ENCODE results near the gene CEP63.

The CEP63 gene

DNA sequence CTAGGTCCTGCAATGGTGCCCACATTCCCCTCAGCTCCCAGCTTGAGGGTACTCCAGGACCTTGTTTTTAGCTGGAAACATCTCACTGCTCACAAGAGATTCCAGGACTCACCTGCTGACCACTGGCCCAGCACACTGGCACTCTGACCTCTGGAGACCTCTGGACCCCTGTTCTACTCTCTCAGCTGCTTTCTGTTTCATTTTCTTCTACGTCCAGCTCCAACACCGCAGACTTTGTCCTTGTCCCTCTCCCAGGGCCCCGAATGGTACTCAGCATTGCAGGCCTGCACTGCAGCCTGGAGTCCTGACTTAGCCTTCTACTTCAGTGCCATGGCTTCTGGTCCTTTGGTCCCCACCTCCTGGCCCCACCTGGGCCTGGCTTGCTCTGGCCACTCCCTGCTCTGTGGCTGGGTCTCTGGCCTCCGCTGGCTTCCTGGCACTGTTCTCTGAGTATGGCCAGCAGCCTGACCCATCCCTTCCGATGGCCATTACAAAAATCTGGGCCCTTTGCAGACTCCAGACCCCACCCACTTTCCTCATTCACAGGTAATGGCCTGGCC lies 137.0 kb downstream of the CEP63 start:
- H3K4me3 ChIP-seq (ENCODE audit: low read length), result no peak overlapping the region
- TF ChIP-seq, protein P1, sequence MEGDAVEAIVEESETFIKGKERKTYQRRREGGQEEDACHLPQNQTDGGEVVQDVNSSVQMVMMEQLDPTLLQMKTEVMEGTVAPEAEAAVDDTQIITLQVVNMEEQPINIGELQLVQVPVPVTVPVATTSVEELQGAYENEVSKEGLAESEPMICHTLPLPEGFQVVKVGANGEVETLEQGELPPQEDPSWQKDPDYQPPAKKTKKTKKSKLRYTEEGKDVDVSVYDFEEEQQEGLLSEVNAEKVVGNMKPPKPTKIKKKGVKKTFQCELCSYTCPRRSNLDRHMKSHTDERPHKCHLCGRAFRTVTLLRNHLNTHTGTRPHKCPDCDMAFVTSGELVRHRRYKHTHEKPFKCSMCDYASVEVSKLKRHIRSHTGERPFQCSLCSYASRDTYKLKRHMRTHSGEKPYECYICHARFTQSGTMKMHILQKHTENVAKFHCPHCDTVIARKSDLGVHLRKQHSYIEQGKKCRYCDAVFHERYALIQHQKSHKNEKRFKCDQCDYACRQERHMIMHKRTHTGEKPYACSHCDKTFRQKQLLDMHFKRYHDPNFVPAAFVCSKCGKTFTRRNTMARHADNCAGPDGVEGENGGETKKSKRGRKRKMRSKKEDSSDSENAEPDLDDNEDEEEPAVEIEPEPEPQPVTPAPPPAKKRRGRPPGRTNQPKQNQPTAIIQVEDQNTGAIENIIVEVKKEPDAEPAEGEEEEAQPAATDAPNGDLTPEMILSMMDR (conservative IDR thresholded peaks at IDR 0.05; ENCODE audit: low read depth, low read length), result no peak
- no peak for DNase-seq (ENCODE audit: low read depth)

DNA sequence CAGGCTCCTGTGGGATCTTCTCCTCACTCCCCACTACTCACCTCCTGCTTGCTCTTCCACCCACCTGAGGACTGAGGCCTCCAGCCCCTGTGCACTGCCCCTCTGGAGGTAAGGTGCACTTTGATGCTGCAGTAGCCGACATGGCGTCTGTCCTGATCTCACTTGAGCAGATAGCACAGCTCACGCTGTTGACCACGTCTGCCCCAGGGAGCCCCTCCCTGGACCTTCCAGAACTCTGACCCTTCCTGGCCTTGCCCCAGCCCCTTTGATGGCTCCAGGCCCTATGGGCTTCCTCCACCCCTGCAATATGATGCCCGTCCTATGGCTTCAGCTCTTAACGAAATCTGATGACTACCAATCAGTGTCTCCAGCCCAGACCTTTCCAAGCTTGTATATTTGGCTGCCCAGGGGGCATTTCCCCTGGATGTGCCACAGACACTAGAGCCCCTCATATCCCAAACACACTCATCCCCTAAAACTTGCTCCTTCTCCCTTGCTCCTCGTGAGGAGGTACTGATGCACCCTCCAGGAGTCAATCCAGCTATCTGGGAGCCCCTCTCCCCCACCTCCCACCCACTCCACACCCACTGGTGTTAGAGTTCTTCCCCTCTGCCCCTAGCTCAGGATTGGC lies 137.9 kb downstream of the CEP63 start:
- TF ChIP-seq, protein P1 (conservative IDR thresholded peaks at IDR 0.05; ENCODE audit: low read depth, low read length), result no peak
- no peak for DNase-seq (ENCODE audit: low read depth)
- H3K4me3 ChIP-seq (ENCODE audit: low read length), result no peak overlapping the region

Data from retinal pigment epithelial cell (primary cell).